Natural killer cell treated with Interleukin-12 subunit alpha and Interleukin-12 subunit beta and Interleukin-15 and Interleukin-18, amount 100 ng/mL, for 72 hours (primary cell): Measurements from ENCODE around the gene NEU1. TPM values are rescaled to one million over a fixed set of nuclear protein-coding genes. Genes with fewer than 3 reads are reported as not detected.
A peak's percentile ranks its signal among the peaks of the same experiment; 100 is the strongest.
"Not testable (repeated sequence)": the region's sequence is repeated elsewhere in the genome, so short reads cannot be mapped to it uniquely, and the experiment has no call there.

Experiments used
- ATAC-seq, 2 donors: fragments of 150-1000 bp; cut with Tn5 transposase in 1 of 2; sonication (Bioruptor Pico), chemical (Tn5 transposase) in 1 of 2; 2 replicates each; pipeline ENCODE4 v1.10.0; 2021
- DNase-seq: peaks from one replicate; pipeline ENCODE4 v3.0.0; 2022; ENCODE audit warnings: low spot score
- H3K27ac Mint-ChIP-seq, 2 donors: 1 replicate in 1 of 2; 2 replicates in 1 of 2; pipeline ENCODE4 v1.8.0; 2022; ENCODE audit warnings: mixed read lengths in 2 of 2, mild to moderate bottlenecking in 1 of 2, moderate library complexity in 1 of 2
- H3K27me3 Mint-ChIP-seq, 2 donors: 1 replicate in 1 of 2; 2 replicates in 1 of 2; pipeline ENCODE4 v1.8.0; 2022; ENCODE audit warnings: mixed read lengths in 2 of 2
- H3K36me3 Mint-ChIP-seq: one replicate; pipeline ENCODE4 v1.8.0; 2022; ENCODE audit warnings: mixed read lengths
- H3K4me1 Mint-ChIP-seq, 2 donors: 1 replicate in 1 of 2; 2 replicates in 1 of 2; pipeline ENCODE4 v1.8.0; 2022; ENCODE audit warnings: low read depth in 2 of 2, mixed read lengths in 2 of 2, mild to moderate bottlenecking in 1 of 2
- H3K4me3 Mint-ChIP-seq: one replicate; pipeline ENCODE4 v1.8.0; 2022; ENCODE audit warnings: mixed read lengths
- H3K9me3 Mint-ChIP-seq: 2 replicates; pipeline ENCODE4 v1.8.0; 2022; ENCODE audit warnings: mixed read lengths
- total RNA-seq, 2 donors: library from RNA; stranded (reverse); gene quantifications; one replicate each; pipeline ENCODE4 v1.2.3, GENCODE V29; 2022

Gene NEU1
- total RNA-seq, 2 donors from 2014 or later = 37.2 to 46.6 TPM

DNA sequence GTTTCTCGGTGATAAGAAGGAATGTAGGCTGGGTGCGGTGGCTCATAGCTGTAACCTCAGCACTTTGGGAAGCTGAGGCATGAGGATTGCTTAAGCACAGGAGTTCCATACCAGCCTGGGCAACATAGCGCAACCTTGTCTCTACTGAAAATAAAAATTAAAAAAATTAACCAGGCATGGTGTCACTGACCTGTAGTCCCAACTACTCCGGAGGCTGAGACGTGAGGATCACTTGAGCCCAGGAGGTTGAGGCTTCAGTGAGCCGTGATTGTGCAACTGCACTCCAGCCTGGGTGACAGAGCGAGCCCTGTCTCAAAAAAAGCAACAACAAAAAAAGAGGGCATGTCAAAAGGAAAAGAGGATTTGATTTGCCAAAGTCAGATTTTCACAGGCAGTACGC, 3.9 kb downstream of the NEU1 start:
- ATAC-seq (no peak), DNase-seq (no peak)
- H3K27ac Mint-ChIP-seq = no peak overlapping the region
- H3K9me3 Mint-ChIP-seq = no peaks in the 10 kb centered on the region
- H3K36me3 Mint-ChIP-seq = no peaks in the 10 kb centered on the region
- H3K27me3 Mint-ChIP-seq = no peaks in the 10 kb centered on the region
- no peak overlapping the region for H3K4me3 Mint-ChIP-seq
- peaks cover 14 to 18% of the 10 kb centered on the region in 2 donors for H3K4me1 Mint-ChIP-seq

GRCh38 chr6:31857774-31858173, 4.8 kb downstream of the NEU1 start:
- H3K36me3 Mint-ChIP-seq, H3K27me3 Mint-ChIP-seq, H3K27ac Mint-ChIP-seq, H3K9me3 Mint-ChIP-seq, DNase-seq, ATAC-seq, H3K4me3 Mint-ChIP-seq: not testable (repeated sequence)
- H3K4me1 Mint-ChIP-seq = peaks cover 11 to 13% of the 10 kb centered on the region in 2 donors

- not testable (repeated sequence) for H3K4me1 Mint-ChIP-seq, H3K36me3 Mint-ChIP-seq, DNase-seq, H3K27ac Mint-ChIP-seq, H3K27me3 Mint-ChIP-seq, H3K4me3 Mint-ChIP-seq, ATAC-seq, H3K9me3 Mint-ChIP-seq
Measured at GRCh38 chr6:31851980-31852718, 10.5 kb downstream of the NEU1 start.

GRCh38 chr6:31851485-31851832, 11.2 kb downstream of the NEU1 start:
- H3K27me3 Mint-ChIP-seq = no peaks in the 10 kb centered on the region
- no peak overlapping the region for H3K4me3 Mint-ChIP-seq
- DNase-seq (no peak), ATAC-seq (no peak)
- no peaks in the 10 kb centered on the region for H3K9me3 Mint-ChIP-seq
- no peaks in the 10 kb centered on the region for H3K36me3 Mint-ChIP-seq
- no peaks in the 10 kb centered on the region for H3K4me1 Mint-ChIP-seq
- no peak overlapping the region for H3K27ac Mint-ChIP-seq

DNA sequence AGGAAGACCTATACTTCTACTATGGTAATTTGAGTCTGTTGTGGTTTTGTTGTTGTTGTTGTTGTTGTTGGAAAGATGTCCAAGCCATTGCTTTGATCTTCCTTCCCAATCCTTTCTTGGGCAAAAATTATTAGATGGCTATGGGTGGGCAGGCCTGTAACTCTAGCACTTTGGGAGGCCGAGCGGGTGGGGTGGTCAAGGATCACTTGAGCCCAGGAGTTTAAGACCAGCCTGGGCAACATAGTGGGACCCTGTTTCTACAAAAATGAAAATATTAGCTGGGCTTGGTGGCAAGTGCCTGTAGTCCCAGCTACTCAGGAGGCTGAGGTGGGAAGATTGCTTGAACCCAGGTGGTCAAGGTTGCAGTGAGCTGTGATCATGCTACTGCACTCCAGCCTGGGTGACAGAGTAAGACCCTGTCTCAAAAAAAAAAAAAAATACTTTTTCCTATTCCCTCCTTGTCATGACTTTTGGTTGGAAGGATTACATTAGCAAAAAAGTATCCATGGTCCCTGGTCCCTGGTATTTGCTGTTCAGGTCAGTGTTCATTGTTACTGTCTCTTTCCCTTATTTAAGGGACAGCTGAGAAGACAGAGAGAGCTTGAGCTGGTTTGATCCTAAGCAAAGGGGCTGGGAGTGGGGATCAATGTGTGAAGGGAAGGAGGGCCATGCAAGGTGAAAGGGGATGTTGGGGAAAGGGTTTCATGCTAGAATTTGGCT, 11.7 kb downstream of the NEU1 start:
- Mint-ChIP-seq H3K36me3 (no peaks in the 10 kb centered on the region), H3K9me3 (no peaks in the 10 kb centered on the region), H3K27ac (no peak overlapping the region), H3K4me1 (no peaks in the 10 kb centered on the region), H3K27me3 (no peaks in the 10 kb centered on the region), H3K4me3 (no peak overlapping the region)
- DNase-seq (no peak), ATAC-seq (no peak)

GRCh38 chr6:31847276-31847978, 15.2 kb downstream of the NEU1 start:
- Mint-ChIP-seq H3K4me3 (no peak overlapping the region), H3K27ac (no peak overlapping the region), H3K4me1 (no peaks in the 10 kb centered on the region), H3K36me3 (no peaks in the 10 kb centered on the region), H3K9me3 (no peaks in the 10 kb centered on the region), H3K27me3 (no peaks in the 10 kb centered on the region)
- no peak for ATAC-seq
- DNase-seq = no peak

GRCh38 chr6:31844507-31844906, 18.1 kb downstream of the NEU1 start:
- Mint-ChIP-seq H3K9me3 (no peaks in the 10 kb centered on the region), H3K4me1 (peaks cover 0 to under 1% of the 10 kb centered on the region in 2 donors), H3K4me3 (no peak overlapping the region), H3K36me3 (peaks cover 1% of the 10 kb centered on the region), H3K27ac (no peak overlapping the region), H3K27me3 (no peaks in the 10 kb centered on the region)
- ATAC-seq = no peak
- DNase-seq = no peak

- Mint-ChIP-seq H3K9me3 (no peaks in the 10 kb centered on the region), H3K36me3 (peaks cover 14% of the 10 kb centered on the region), H3K4me1 (peaks cover 12 to 14% of the 10 kb centered on the region in 2 donors), H3K27me3 (no peaks in the 10 kb centered on the region), H3K4me3 (no peak overlapping the region), H3K27ac (peak overlapping the region in 1 of 2 donors; percentile 41)
- no peak for ATAC-seq
- DNase-seq = no peak
Measured at GRCh38 chr6:31842053-31842452, 20.6 kb downstream of the NEU1 start.

GRCh38 chr6:31839779-31840126, 22.9 kb downstream of the NEU1 start:
- peaks cover 28% of the 10 kb centered on the region for H3K36me3 Mint-ChIP-seq
- not testable (repeated sequence) for H3K9me3 Mint-ChIP-seq, ATAC-seq, DNase-seq, H3K27ac Mint-ChIP-seq, H3K27me3 Mint-ChIP-seq
- H3K4me3 Mint-ChIP-seq = peak overlapping the region; percentile 58
- H3K4me1 Mint-ChIP-seq = peaks cover 30% of the 10 kb centered on the region in 2 donors

DNA sequence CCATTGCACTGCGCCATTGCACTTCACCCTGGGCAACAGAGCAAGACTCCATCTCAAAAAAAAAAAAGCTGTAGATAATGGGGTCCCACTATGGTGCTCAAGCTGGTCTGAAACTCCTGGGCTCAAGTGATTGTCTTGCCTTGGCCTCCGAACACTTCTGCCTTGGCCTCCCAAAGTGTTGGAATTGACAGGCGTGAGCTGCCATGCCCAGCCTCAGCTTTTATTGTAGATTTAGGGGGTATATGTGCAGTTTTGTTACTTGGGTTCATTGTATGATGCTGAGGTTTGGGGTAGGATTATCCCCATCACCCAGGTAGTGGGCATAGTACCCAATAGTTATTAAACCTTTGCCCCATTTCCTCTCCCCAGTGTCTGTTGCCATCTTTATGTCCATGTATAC, 23.7 kb downstream of the NEU1 start:
- peaks cover 36 to 37% of the 10 kb centered on the region in 2 donors for H3K4me1 Mint-ChIP-seq
- H3K4me3 Mint-ChIP-seq = peak overlapping the region; percentile 58
- ATAC-seq (no peak), DNase-seq (no peak)
- no peaks in the 10 kb centered on the region for H3K27me3 Mint-ChIP-seq
- H3K36me3 Mint-ChIP-seq = peaks cover 28% of the 10 kb centered on the region
- no peak overlapping the region for H3K27ac Mint-ChIP-seq
- H3K9me3 Mint-ChIP-seq = no peaks in the 10 kb centered on the region

DNA sequence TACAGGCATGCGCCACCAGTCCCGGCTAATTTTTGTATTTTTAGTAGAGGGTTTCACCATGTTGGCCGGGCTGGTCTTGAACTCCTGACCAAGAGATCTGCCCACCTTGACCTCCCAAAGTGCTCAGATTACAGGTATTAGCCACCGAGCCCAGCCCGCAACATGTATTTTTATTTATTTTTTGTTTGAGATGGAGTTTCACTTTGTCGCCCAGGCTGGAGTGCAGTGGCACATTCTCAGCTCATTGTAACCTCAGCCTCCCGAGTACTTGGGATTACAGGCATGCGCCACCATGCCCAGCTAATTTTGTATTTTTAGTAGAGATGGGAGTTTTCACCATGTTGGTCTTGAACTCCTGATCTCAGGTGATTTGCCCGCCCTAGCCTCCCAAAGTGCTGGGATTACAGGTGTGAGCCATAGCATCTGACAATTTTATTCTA, 24.5 kb downstream of the NEU1 start:
- Mint-ChIP-seq H3K4me3 (peak overlapping the region; percentile 90), H3K36me3 (peaks cover 28% of the 10 kb centered on the region), H3K4me1 (peaks cover 36 to 40% of the 10 kb centered on the region in 2 donors), H3K27ac (peak overlapping the region; percentile 96 to 99)
- not testable (repeated sequence) for ATAC-seq, H3K27me3 Mint-ChIP-seq, H3K9me3 Mint-ChIP-seq, DNase-seq

DNA sequence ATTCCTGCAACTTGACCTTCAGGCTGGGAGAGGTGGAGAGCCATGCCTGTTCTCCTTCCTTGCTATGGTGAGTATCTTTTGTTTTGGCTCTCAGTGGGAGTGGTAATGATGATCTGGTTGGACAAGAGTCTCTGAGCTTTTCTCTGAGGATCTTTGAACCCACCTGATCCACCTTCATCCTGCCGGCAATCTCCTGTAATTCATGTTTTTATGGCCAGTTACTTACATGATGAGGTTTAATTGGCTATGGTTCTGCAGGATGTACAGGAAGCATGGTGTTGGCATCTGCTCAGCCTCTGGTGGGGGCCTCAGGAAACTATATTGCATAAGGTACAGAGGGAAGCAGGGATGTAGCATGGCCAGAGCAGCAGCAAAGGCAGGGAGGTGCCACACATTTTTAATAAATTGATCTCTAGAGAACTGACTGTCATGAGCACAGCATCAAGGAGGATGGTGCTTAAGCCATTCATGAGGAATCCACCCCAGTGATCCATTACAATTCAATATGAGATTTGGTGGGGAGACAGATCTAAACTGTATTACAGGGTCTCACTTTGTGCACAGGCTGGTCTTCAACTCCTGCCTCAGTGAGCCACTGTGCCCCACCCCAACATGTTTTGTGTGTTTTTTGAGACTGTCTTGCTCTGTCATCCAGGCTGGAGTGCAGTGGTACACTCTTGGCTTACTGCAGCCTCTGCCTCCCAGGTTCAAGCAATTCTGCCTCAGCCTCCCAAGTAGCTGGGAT, 25.1 kb downstream of the NEU1 start:
- peak overlapping the region; percentile 90 for H3K4me3 Mint-ChIP-seq
- H3K27me3 Mint-ChIP-seq = no peaks in the 10 kb centered on the region
- peaks cover 28% of the 10 kb centered on the region for H3K36me3 Mint-ChIP-seq
- H3K4me1 Mint-ChIP-seq = peaks cover 36 to 40% of the 10 kb centered on the region in 2 donors
- H3K27ac Mint-ChIP-seq = peak overlapping the region; percentile 96 to 99
- DNase-seq = no peak
- no peaks in the 10 kb centered on the region for H3K9me3 Mint-ChIP-seq
- no peak for ATAC-seq

- Mint-ChIP-seq H3K36me3 (peaks cover 28% of the 10 kb centered on the region), H3K9me3 (no peaks in the 10 kb centered on the region), H3K27ac (peak overlapping the region; percentile 96 to 99), H3K4me3 (peak overlapping the region; percentile 90), H3K27me3 (no peaks in the 10 kb centered on the region), H3K4me1 (peaks cover 36 to 40% of the 10 kb centered on the region in 2 donors)
- ATAC-seq (no peak), DNase-seq (no peak)
Measured at GRCh38 chr6:31836474-31837368, 25.9 kb downstream of the NEU1 start.
